Measurements from ENCODE around the gene MST1. TPM values are rescaled to one million over a fixed set of nuclear protein-coding genes. Genes with fewer than 3 reads are reported as not detected.

The MST1 gene
- total RNA-seq, 4 donors from 2014 or later = 2.3 to 12.2 (median 2.7) TPM

GRCh38 chr3:49722896-49723295 is 33.6 kb upstream of the MST1 start:
- Histone ChIP-seq H3K27ac (peak overlapping the region; percentile 87 to 100 (median 99)), H3K27me3 (no peaks in the 10 kb centered on the region), H3K9me3 (no peaks in the 10 kb centered on the region), H3K4me1 (peaks cover 33 to 78% (median 34%) of the 10 kb centered on the region in 3 donors), H3K4me3 (peak overlapping the region; percentile 57 to 100 (median 98)), H3K36me3 (peaks cover 11 to 56% (median 16%) of the 10 kb centered on the region in 3 donors)
- no peak for DNase-seq
- 59 to 67% methylated on average over 4 to 7 of the region's 8 CpGs for WGBS, 2 donors
- TF ChIP-seq POLR2A (IDR thresholded peaks at IDR 0.05) = no peak
- TF ChIP-seq CTCF (IDR thresholded peaks at IDR 0.05) = no peak
- intact Hi-C loops (cut with DNase I) = no loop called here

- TF ChIP-seq CTCF (IDR thresholded peaks at IDR 0.05) (no peak), POLR2A (IDR thresholded peaks at IDR 0.05) (no peak)
- Histone ChIP-seq H3K4me1 (peaks cover 33 to 84% (median 34%) of the 10 kb centered on the region in 3 donors), H3K36me3 (peaks cover 4 to 50% (median 9%) of the 10 kb centered on the region in 3 donors), H3K4me3 (peak overlapping the region in 3 of 4 donors; percentile 98 to 100 (median 99)), H3K9me3 (no peaks in the 10 kb centered on the region), H3K27ac (peak overlapping the region in 3 of 4 donors; percentile 99 to 100 (median 99)), H3K27me3 (no peaks in the 10 kb centered on the region)
- 44 to 87% methylated on average over 4 to 6 of the region's 26 CpGs for WGBS, 2 donors
- intact Hi-C loops (cut with DNase I) = no loop called here
- DNase-seq = no peak
These were observed 32.9 kb upstream of the MST1 start for GRCh38 chr3:49721896-49722781.

GRCh38 chr3:49721596-49721895 is 32.3 kb upstream of the MST1 start:
- Histone ChIP-seq H3K4me1 (peaks cover 33 to 81% (median 34%) of the 10 kb centered on the region in 3 donors), H3K27ac (no peak overlapping the region), H3K27me3 (no peaks in the 10 kb centered on the region), H3K9me3 (no peaks in the 10 kb centered on the region), H3K36me3 (peaks cover 0 to 50% (median 9%) of the 10 kb centered on the region in 3 donors), H3K4me3 (no peak overlapping the region)
- DNase-seq = no peak
- intact Hi-C loops (cut with DNase I) = no loop called here
- no CpG with 5 or more reads among the region's 9 CpGs for WGBS, 2 donors
- TF ChIP-seq CTCF (IDR thresholded peaks at IDR 0.05) = no peak
- no peak for TF ChIP-seq POLR2A (IDR thresholded peaks at IDR 0.05)

GRCh38 chr3:49720855-49721595 is 31.8 kb upstream of the MST1 start:
- 59 to 76% methylated on average over 4 of the region's 4 CpGs for whole genome bisulfite sequencing, 2 donors
- no peak overlapping the region for H3K4me3 ChIP-seq
- H3K9me3 ChIP-seq = no peaks in the 10 kb centered on the region
- no peak overlapping the region for H3K27ac ChIP-seq
- intact Hi-C loops (cut with DNase I) = no loop called here
- DNase-seq = no peak
- no peak for TF ChIP-seq CTCF (IDR thresholded peaks at IDR 0.05)
- no peak for TF ChIP-seq POLR2A (IDR thresholded peaks at IDR 0.05)
- peaks cover 0 to 50% (median 9%) of the 10 kb centered on the region in 3 donors for H3K36me3 ChIP-seq
- no peaks in the 10 kb centered on the region for H3K27me3 ChIP-seq
- H3K4me1 ChIP-seq = peaks cover 33 to 79% (median 34%) of the 10 kb centered on the region in 3 donors

Measured in esophagus squamous epithelium (tissue), 5 donors.